ENCODE data around the gene CNOT6L.

The CNOT6L gene

DNA sequence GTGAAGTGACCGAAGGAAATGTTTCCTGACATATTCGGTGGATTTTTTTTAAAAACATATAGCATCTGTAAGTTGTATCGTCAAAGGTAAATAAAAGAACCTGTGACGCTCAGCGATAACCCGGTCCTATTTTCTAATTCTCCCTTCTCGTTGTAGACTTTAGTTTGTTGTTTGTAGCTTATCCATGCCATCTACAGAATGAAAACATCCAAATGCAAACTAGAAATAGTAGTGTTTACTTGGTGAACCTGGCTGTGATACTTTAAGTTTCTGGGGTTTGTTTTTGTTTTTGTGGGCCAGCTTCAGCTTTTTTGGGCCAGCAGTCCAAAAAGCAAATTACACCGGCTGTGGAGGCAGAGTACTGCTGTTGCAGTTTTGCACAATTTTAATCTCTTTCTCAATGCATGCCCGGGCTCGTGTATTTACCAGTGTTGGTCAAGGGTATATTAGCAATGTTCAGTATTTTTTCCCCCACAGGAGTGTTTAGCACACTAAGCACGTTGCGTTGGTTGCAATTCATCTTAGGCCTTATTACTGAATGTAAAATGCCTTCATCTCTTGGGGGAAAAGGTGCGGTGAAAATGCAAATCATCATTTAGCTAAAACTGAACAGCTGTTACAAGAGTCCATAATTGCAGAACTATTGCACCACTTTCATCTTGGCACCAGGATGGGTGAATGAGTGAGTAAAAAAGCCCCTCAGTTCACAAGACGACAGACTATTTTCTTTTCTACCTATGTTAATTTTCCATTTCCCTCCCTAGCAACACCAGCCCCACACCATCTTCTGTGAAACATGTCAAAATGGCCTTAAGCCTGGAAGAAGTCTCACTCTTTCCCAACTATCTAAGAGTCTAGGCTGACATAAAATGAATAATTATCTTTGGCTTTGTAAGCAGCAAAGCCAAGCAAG, 1.7 kb upstream of the CNOT6L start:
- DNase-seq (ENCODE audit: low spot score) (no peak), FAIRE-seq (no peak)

DNA sequence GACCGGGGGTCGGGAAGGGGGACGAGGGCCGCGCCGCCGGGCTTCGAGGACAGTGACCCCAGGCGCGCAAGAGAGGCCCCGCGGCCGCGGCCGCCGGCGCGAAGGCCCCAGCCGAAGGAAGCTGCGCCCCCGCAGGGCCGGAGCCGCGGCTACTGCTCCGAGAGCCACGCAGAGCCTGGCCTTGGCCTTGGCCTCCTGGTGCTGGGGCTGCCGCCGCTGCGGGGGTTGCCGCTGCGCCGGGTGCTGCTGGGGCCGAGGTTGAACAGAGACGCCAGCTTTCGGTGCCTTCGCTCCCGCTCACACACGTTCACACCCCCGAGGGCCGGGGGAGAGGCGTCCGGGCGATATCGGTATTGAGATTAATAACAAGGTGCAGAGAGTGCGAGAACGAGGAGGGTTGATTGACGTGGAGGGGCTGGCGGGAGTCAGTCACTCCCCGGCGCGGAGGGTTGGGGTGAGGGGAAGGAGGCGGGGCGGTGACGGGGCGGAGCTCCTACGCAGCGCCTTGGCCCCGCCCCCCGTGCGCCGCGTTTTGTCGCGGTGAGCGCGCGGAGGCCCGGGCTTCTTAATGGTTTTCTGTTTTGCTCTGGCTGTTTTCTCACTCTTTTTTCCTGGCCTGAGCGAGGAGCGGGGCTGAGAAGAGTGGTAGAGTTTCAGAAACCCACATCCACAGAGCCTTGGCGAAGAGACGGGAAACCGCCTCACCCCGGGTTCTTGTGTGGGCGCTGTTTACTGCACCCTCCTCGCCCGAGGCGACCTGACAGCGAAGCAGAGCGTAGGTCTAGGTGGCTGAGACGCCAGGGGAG, 878 bp upstream of the CNOT6L start:
- DNase-seq (ENCODE audit: low spot score) (peak; percentile 91), FAIRE-seq (peak; percentile 74)

DNA sequence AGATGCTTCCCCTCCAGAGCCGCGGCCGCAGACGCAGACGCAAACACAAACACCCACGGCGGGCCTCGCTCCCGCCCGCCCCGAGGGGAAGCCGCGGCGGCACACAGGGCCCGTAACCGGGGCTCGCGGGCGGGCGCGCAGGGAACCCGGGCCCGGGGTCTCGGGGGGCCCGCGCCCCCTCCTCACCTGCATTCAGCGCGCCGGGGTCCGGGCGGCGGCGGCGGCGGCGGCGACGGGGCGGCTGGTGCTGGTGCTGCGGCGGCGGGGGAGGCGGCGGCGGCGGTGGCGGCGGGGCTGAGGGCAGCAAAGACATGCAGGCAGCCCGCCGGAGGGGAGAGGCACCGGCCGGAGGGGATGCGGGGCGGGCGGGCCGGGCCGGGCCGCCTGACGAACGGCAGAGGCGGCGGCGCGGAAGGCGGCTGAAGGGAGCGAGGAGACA, 255 bp upstream of the CNOT6L start:
- FAIRE-seq, result no peak
- DNase-seq (ENCODE audit: low spot score), result no peak

DNA sequence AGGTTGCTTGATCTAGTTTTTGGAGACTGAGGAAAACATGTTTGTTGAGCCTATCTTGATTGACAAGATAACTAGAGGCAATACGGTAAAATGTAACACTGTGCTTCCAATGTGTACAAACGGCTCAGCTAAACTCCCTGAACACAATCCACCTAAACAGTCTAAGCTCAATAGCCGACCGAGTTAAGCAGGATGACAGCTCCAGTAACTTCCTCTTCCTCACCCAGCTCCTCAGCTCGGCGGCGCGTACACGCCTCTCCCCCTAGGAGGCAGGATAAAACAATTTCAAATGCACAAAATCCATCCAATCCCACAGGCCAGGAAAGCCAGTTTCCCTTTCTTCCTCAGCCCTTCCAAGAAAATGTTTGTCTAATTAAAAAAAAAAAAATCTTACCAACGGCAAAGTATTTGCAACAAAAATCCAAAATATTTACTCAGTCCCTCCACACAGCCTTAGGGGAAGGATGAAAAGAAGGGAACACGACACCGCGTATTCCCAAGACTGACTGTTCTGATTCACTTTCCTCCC, 1.0 kb downstream of the CNOT6L start:
- peak; percentile 81 for DNase-seq (ENCODE audit: low spot score)
- no peak for FAIRE-seq

DNA sequence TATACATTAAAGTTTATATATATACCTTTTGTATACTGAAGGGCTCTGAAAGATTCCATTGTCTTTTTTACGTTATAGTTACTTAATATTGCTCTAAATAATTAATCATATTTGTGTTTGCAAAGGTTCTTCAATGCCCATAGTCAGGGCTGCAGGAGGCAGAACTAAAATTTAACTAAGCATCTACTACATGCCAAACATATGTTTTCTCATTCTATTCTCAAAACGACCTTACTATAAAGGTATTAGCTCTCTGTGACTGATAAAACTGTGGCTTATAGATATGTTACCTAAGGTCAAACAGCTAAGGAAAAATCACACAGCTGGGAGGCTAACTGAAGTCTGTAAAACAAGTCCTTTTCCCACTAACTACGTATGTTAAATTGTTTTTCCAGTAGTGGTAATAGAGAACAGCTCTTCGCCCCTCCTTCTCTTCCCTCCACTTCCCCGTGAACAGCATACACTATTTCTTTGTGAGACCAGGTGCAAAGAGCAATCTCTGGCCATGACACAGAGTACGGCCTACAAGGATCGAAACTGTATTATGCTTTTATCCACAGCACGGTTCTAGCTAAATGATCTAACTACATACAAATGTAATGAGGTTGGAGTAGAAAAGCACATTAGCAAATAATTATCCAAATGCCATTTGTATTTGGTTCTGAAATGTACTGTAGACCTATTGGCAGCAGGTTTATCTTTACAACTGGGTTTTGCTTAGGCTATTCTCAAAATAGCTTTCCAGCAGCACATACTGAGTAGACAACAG, 1.7 kb downstream of the CNOT6L start:
- DNase-seq (ENCODE audit: low spot score), result no peak

DNA sequence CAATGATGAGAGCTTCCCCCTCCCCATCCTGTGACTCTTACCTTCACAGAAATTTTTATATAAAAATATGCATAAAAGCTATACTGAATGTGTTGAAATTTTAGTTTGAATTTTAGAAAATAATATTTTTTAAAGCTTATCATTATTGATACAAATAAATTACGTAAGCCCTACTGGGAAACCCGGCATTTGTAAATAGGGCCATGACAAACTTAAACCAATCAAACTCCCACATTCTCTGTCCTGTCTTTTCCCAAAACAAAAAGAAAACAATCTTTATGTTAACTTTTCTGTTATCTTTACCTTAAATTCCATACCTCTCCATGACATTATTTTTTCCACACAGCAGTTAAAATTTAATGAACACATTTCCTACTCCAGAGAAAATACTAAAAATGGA, 2.6 kb downstream of the CNOT6L start:
- no peak for FAIRE-seq
- no peak for DNase-seq (ENCODE audit: low spot score)

More for the DNA sequence above, 1.7 kb downstream of the CNOT6L start:
- no peak for FAIRE-seq

DNA sequence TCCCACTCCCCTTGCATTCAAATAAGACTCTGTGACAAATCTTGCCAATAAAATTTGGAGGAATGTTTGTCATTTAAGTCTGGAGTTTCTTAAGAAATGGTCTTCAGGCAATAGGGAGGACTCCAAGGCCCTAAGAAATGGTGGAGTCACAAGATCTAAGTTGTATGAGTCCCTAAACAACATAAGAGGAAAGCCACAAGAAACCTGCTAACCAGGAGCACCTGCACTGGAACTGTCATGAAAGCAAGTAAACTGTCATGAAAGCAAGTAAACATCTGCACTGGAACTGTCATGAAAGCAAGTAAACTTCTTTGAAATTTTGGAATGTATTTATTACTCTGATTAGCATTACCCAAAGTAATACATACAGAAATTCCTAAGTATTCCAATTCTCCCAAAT, 3.5 kb downstream of the CNOT6L start:
- FAIRE-seq (no peak), DNase-seq (ENCODE audit: low spot score) (no peak)

DNA sequence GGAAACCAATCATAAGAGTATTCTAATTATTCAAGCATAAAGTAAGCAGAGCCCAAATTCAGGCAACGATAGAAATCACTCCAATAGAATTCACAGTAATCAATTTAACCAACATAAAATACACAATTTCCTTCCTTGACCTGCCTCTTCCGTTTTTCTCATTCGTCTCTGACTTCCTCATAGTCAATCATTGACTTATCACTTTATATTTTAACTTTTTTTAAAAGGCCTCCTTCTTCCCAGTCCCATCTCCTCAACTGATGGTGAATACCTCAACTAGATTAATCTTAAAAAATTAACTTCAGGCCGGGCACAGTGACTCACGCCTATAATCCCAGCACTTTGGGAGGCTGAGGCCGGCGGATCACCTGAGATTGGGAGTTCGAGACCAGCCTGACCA, 13.3 kb downstream of the CNOT6L start:
- FAIRE-seq, result no peak

DNA sequence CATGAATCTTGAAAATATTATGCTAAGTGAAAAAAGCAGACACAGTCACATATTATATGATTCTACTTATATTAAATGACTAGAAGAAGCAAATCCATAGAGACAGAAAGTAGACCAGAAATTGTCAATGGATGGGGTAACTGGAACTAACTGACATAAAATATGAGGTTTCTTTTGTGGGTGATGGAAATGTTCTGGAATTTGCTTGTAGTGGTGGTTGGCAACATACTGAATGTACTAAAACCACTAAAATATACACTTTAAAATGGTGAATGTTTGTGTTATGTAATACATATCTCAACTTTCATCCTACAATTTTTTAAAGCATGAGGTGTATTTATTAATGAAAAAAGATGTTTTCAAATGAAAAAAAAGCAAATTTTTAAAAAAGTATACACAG, 14.7 kb downstream of the CNOT6L start:
- FAIRE-seq, result no peak

More for the DNA sequence above, 13.3 kb downstream of the CNOT6L start:
- no peak for DNase-seq (ENCODE audit: low spot score)

DNA sequence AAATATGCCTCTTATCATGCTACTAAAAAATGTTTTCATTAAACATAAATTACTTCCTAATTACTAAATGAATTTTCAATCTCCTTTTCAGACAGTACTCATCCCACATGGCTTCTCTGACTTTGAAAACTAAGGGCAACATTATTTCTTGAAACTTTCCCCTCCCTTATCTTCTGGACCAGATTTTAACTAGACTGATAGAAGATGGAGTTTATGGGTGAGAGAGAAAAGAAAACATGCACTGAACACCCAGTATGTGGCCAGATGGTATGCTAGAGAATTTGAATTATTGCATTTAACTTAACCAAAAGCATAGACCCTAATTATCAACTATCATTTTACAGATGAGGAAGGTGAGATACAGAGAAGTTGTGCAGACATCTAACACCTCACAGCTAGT, 16.8 kb downstream of the CNOT6L start:
- FAIRE-seq (no peak), DNase-seq (ENCODE audit: low spot score) (no peak)

More for the DNA sequence above, 14.7 kb downstream of the CNOT6L start:
- no peak for DNase-seq (ENCODE audit: low spot score)

DNA sequence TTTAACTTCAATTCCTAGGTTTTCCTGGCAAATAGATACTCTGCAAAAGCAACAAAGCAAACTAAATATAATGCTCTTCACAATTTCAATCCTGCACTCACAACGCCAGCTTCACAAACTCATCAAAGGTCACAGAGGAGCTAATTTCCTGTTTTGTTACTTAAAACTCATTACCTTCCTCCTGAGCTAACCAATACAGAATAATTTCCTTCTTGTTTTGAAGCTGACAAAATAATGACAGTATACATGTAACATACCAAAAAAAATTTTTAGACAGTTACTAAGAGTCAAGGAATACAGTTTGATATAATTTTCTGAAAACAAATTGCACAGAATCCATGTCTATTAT, 17.9 kb downstream of the CNOT6L start:
- no peak for DNase-seq (ENCODE audit: low spot score)

DNA sequence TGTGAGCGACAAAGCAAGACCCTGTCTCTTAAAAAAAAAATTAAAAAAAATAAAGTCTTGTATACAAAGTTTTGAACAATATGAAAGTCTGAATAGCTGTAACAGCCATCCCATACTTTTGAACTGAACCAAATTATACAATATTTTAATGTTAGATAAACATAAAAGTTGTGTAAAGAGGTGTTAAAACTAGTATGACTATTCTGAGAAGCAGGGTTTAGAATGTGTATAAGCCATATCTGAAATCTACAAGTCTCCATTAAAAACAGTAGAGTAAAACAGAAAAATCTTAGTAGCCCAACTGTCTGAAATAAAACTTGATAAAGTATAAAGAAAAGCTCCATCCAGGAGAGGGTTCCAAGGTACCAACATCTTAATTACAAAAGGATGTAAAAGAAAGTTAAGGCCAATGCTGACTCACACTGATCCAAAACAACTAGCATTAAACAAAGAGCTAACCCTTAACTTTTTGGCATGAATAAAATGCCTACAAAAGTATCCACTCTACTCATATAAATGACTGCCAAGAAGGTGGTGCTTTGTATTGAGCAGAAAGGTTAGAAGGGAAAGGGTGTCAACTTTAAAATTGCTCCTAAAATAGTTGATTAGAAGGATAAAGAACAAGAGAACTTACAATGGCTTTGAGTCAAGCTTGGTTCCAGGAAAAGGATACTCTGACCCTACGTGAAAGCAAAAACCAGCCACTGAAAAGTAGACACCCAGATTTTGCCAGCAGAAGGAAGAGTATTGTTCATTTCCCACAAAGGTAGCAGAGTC, 18.5 kb downstream of the CNOT6L start:
- no peak for DNase-seq (ENCODE audit: low spot score)
- FAIRE-seq, result no peak

More for the DNA sequence above, 17.9 kb downstream of the CNOT6L start:
- no peak for FAIRE-seq

DNA sequence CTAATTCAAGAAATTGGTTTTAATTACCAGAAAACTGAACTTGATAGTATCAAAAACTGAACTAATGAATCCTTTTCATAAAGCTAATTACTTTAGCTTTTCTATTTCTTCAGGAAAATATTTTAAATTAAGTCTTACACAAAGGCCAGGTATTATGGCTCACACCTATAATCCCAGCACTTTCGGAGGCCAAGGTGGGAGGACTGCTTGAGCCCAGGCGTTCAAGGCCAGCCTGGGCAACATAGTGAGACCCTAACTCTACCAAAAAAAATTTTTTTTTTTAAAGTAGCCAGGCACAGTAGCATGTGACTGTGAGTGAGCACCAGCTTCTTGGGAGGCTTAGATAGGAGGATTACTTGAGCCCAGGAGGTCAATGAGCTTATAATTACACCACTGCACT, 19.1 kb downstream of the CNOT6L start:
- no peak for DNase-seq (ENCODE audit: low spot score)
- no peak for FAIRE-seq

DNA sequence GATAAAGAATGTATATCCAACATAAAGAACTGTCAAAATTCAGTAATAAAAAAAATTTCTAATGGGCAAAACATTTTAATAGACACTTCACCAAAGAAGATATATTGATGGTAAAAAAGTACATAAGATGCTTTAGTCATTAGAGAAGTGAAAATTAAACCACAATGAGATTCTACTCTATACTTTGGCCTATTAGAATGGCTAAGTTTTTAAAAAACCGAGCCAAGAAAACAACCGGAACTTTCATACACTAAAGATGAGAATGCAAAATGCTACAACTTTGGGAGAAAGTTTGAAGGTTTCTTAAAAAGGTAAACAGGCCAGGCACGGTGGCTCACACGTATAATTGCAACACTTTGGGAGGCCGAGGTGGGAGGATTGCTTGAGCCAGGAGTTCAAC, 20.8 kb downstream of the CNOT6L start:
- no peak for FAIRE-seq

DNA sequence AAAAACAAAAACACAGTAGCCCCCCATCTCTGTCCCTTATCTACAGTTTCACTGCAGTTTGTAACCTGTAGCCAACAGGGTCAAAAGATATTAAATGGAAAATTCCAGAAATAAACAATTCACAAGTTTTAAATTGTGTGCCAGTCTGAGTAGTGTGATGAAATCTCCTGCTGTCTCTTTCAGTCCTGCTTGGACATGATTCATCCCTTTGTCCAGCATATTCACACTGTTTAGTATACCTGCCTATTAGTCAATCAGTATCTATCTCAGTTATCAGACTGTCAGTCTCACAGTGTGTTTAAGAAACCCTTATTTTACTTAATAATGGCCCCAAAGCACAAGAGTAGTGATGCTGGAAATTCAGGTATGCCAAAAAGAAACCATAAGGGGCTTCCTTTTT, 21.9 kb downstream of the CNOT6L start:
- DNase-seq (ENCODE audit: low spot score), result no peak
- no peak for FAIRE-seq

More for the DNA sequence above, 20.8 kb downstream of the CNOT6L start:
- no peak for DNase-seq (ENCODE audit: low spot score)

DNA sequence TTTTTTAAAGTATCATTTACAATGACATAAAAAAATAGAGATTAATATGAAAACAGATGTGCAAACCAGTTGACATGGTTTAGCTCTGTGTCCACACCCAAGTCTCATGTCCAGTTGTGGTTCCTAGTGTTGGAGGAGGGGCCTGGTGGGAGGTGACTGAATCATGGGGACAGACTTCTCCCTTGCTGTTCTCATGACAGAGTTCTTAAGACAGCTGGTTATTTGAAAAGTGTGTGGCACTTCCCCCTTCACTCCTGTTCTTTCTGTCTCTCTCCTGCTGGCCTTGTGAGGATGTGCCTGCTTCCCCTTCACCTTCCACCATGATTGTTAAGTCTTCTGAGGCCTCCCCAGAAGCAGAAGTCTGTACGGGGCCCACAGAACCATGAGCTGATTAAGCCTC, 23.8 kb downstream of the CNOT6L start:
- DNase-seq (ENCODE audit: low spot score) (no peak), FAIRE-seq (no peak)

DNA sequence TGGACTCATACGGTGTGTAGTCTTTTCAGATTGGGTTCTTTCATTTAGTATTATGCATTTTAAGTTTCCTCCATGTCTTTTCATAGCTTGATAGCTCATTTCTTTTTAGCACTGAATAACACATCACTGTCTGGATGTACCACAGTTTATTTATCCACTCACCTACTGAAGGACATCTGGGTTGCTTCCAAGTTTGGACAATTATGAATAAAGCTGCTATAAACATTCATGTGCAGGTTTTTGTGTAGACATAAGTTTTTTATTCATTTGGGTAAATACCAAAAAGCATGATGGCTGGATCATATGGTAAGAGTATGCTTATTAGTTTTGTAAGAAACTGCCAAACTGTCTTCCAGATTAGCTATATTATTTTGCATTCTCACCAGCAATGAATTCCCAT, 29.0 kb downstream of the CNOT6L start:
- DNase-seq (ENCODE audit: low spot score) (no peak), FAIRE-seq (no peak)

DNA sequence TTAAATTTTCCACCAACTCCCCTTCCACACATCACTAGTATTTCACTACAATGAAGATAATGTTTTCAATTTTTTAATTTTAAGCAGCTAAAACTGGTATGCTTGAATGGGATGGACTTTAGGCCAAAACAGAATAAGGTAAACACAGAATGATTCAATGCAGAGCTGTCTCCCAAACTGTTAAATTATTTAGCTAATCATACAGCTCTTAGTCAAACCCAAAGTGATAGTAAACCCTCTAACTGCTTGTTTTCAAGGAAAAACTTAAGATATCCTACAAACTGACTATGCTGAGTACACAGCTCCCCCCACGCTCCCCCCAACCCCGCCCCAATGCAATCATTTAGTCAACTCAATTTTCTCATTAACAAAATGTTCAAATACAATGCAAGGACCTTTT, 30.2 kb downstream of the CNOT6L start:
- no peak for DNase-seq (ENCODE audit: low spot score)
- FAIRE-seq, result no peak

DNA sequence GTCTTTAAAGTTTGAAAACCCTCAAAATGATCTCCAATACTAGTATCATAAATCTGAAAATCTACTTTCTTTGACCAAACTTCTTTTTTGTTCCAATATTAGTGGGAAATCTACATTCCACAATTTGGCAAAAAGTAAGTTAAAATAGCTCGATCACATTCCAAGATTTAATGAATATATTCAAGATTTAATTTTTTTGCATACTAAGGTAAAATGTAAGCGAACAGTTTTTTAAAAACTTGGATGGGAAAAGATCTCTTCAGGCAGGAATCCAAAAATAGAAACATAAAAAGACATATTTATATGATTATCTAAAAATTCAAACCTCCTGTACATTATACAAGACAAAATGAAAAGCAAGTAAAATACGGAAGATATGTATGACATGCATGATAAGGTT, 31.2 kb downstream of the CNOT6L start:
- DNase-seq (ENCODE audit: low spot score) (no peak), FAIRE-seq (no peak)

DNA sequence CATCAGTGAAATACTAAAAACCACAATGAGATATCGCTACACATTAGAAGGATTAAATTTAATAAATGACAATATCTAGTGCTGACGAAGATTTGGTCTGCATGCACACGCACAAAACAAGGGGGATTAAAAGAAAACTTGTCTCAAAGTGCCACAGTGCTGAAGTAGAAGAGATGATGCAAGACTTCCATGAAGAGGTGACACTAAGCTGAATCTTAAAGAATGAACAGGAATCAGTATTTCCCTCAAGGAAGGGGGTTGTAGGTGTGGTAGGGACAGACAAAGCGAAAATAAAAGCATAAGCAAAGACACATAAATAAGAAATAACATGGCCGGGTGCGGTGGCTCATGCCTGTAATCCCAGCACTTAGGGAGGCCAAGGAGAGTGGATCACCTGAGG, 33.5 kb downstream of the CNOT6L start:
- DNase-seq (ENCODE audit: low spot score), result no peak
- FAIRE-seq, result no peak

DNA sequence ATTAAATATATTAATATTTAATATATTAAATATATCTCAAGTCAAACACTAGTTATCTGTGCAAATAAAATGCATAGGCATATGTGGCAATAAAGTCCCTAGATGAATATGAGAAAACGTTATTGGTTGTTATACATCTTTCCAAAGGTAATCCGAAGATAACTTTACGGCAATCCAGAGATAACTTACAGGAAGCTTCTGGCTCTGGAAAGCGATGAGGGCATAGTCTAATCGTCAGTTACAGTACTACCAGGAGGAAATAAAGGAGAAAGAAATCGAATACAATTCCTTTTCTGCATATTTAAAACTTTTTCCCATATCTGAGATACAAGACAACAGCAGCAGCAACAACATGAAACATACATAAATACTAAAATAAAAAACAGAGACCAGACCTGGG, 35.3 kb downstream of the CNOT6L start:
- DNase-seq (ENCODE audit: low spot score) (no peak), FAIRE-seq (no peak)
